Body of pancreas (tissue), 4 donors: ENCODE measurements around the gene CST2. TPM values are rescaled to one million over a fixed set of nuclear protein-coding genes. Genes with fewer than 3 reads are reported as not detected.
"Not testable (repeated sequence)": the region's sequence is repeated elsewhere in the genome, so short reads cannot be mapped to it uniquely, and the experiment has no call there.

Experiments
- ATAC-seq: fragments of 150-250 bp; one replicate; pipeline ENCODE4 v1.9.1; 2016
- DNase-seq, 4 donors: peaks; one replicate each; pipeline ENCODE4 v3.0.0-alpha.2; 2019
- H3K27ac ChIP-seq, 4 donors: fragments of 200-600 bp; sonication (generic); 1 replicate in 3 of 4; 2 replicates in 1 of 4; pipeline versions ENCODE4 v1.5.1 to v1.6.1; 2016 to 2019; ENCODE audit warnings: mild to moderate bottlenecking in 1 of 4, mixed read lengths in 1 of 4, moderate library complexity in 1 of 4
- H3K27me3 ChIP-seq, 2 donors: fragments of 200-600 bp; sonication (generic); one replicate each; pipeline ENCODE4 v1.6.0; 2016; ENCODE audit warnings: mild to moderate bottlenecking in 1 of 2
- H3K36me3 ChIP-seq, 2 donors: fragments of 200-600 bp; sonication (generic); replicated peaks in 1 of 2; 2 replicates each; pipeline ENCODE4 v1.5.1; 2016; ENCODE audit warnings: low read depth in 2 of 2; ENCODE audit not compliant: insufficient read depth in 1 of 2
- H3K4me1 ChIP-seq: fragments of 200-600 bp; sonication (generic); one replicate; pipeline ENCODE4 v1.6.0; 2016
- H3K4me3 ChIP-seq, 2 donors: fragments of 200-600 bp; sonication (generic); 1 replicate in 1 of 2; 2 replicates in 1 of 2; pipeline ENCODE4 v1.5.1; 2016 to 2019
- H3K9me3 ChIP-seq, 3 donors: fragments of 200-600 bp; sonication (generic); 1 replicate in 2 of 3; 2 replicates in 1 of 3; pipeline ENCODE4 v1.5.1; 2016
- CTCF ChIP-seq, 7 experiments: fragments of 450-650 bp in 4 of 7; fragments of 200-600 bp in 3 of 7; sonication (generic) in 3 of 7; IDR thresholded peaks; one replicate each; pipeline ENCODE4 v1.5.1; 2016 to 2019; ENCODE audit warnings: antibody characterized with exemption in 7 of 7
- POLR2A ChIP-seq, 3 donors: fragments of 450-650 bp; IDR thresholded peaks; one replicate each; pipeline ENCODE4 v1.6.1; 2016; ENCODE audit warnings: antibody characterized with exemption in 3 of 3, mild to moderate bottlenecking in 2 of 3
- WGBS, 2 donors: methylation state at CpG; one replicate each; pipeline ENCODE4 v1.1.5; 2017; 5-methylcytosine and 5-hydroxymethylcytosine counted together
- intact Hi-C: fragments of 100-400 bp; cut with DNase I; formaldehyde crosslinking; loops from one replicate; pipeline ENCODE4 v1.15.1; 2023
- total RNA-seq, 2 donors: library from RNA; depleted of rRNA; stranded (reverse); fragments of >200 nt; gene quantifications; one replicate each; pipeline ENCODE4 v1.1.0, GENCODE V29; 2016

CST2 gene
- total RNA-seq, 2 donors from 2014 or later = not detected

GRCh38 chr20:23870461-23870860, 43.9 kb upstream of the CST2 start:
- ATAC-seq (no peak), DNase-seq (no peak)
- H3K27me3 ChIP-seq = no peaks in the 10 kb centered on the region
- 11 to 35% methylated on average over 4 of the region's 4 CpGs for WGBS, 2 donors
- TF ChIP-seq POLR2A (IDR thresholded peaks at IDR 0.05) (no peak), CTCF (IDR thresholded peaks at IDR 0.05) (no peak)
- H3K4me3 ChIP-seq = no peak overlapping the region
- H3K27ac ChIP-seq = no peak overlapping the region
- no peaks in the 10 kb centered on the region for H3K9me3 ChIP-seq
- intact Hi-C loops = no loop called here
- H3K4me1 ChIP-seq = no peaks in the 10 kb centered on the region
- no peaks in the 10 kb centered on the region for H3K36me3 ChIP-seq

GRCh38 chr20:23869520-23869919, 43.0 kb upstream of the CST2 start:
- no peak overlapping the region for H3K27ac ChIP-seq
- 43 to 78% methylated on average over 2 of the region's 2 CpGs for WGBS, 2 donors
- H3K4me3 ChIP-seq = no peak overlapping the region
- intact Hi-C loops = no loop called here
- DNase-seq (no peak), ATAC-seq (no peak)
- TF ChIP-seq CTCF (IDR thresholded peaks at IDR 0.05) (no peak), POLR2A (IDR thresholded peaks at IDR 0.05) (no peak)
- no peaks in the 10 kb centered on the region for H3K27me3 ChIP-seq
- no peaks in the 10 kb centered on the region for H3K9me3 ChIP-seq
- H3K4me1 ChIP-seq = no peaks in the 10 kb centered on the region
- no peaks in the 10 kb centered on the region for H3K36me3 ChIP-seq

- TF ChIP-seq POLR2A (IDR thresholded peaks at IDR 0.05) = no peak
- TF ChIP-seq CTCF (IDR thresholded peaks at IDR 0.05) = no peak
- Histone ChIP-seq H3K4me3 (no peak overlapping the region), H3K27me3 (no peaks in the 10 kb centered on the region), H3K27ac (no peak overlapping the region), H3K9me3 (peaks cover 0 to 1% (median 0%) of the 10 kb centered on the region in 3 donors), H3K36me3 (no peaks in the 10 kb centered on the region), H3K4me1 (no peaks in the 10 kb centered on the region)
- ATAC-seq (no peak), DNase-seq (no peak)
- intact Hi-C loops = no loop called here
- 35 to 38% methylated on average over 5 of the region's 5 CpGs for whole genome bisulfite sequencing, 2 donors
These were observed 41.8 kb upstream of the CST2 start for GRCh38 chr20:23868321-23868720.

GRCh38 chr20:23867152-23867776, 40.7 kb upstream of the CST2 start:
- Histone ChIP-seq H3K4me1 (no peaks in the 10 kb centered on the region), H3K9me3 (peaks cover 0 to 7% (median 0%) of the 10 kb centered on the region in 3 donors), H3K36me3 (no peaks in the 10 kb centered on the region), H3K27me3 (no peaks in the 10 kb centered on the region), H3K27ac (no peak overlapping the region), H3K4me3 (no peak overlapping the region)
- WGBS, 2 donors = 36 to 42% methylated on average over 9 of the region's 9 CpGs
- intact Hi-C loops = no loop called here
- no peak for TF ChIP-seq POLR2A (IDR thresholded peaks at IDR 0.05)
- TF ChIP-seq CTCF (IDR thresholded peaks at IDR 0.05) = no peak
- DNase-seq (no peak), ATAC-seq (no peak)

- H3K4me1 ChIP-seq, intact Hi-C loops, H3K27me3 ChIP-seq, H3K9me3 ChIP-seq, H3K36me3 ChIP-seq, DNase-seq, H3K27ac ChIP-seq, H3K4me3 ChIP-seq, ATAC-seq: not testable (repeated sequence)
- 34 to 47% methylated on average over 10 of the region's 10 CpGs for WGBS, 2 donors
These were observed 34.2 kb upstream of the CST2 start for GRCh38 chr20:23860771-23861170.
